K562 (cell line): Measurements from ENCODE around the gene PLTP. TPM values are rescaled to one million over a fixed set of nuclear protein-coding genes. Genes with fewer than 3 reads are reported as not detected.

Experiments used
- ATAC-seq: fragments of 200-7000 bp; cut with Tn5 transposase; 3 replicates; pipeline ENCODE4 v1.9.1; 2020; ENCODE audit warnings: moderate library complexity
- BruUV-seq: library from RNA; stranded (reverse); fragments of 400-500 nt; replicated peaks from 2 replicates; lab custom pipeline; 2021; lab: Mats Ljungman, UMichigan
- CTCF ChIA-PET: fragments of 300-600 bp; formaldehyde crosslinking; extraction: SDS; loops from one replicate; lab custom pipeline; 2021; ENCODE audit warnings: low intra/inter-chr PET ratio; lab: Yijun Ruan, JAX
- POLR2A ChIA-PET: fragments of 300-600, 350-650 bp; sonication (Branson Sonifier 250); formaldehyde crosslinking; extraction: SDS; loops from one replicate; lab custom pipeline; 2021; ENCODE audit warnings: antibody characterized with exemption, inconsistent platforms; lab: Yijun Ruan, JAX
- DNase-seq, 4 experiments: peaks; one replicate each; pipeline versions ENCODE4 v3.0.0 to v3.0.0-alpha.2; 2011 to 2018; ENCODE audit warnings: low spot score in 3 of 4, mixed read lengths in 3 of 4; ENCODE audit errors: extremely low read depth in 1 of 4
- FAIRE-seq: peaks from 2 replicates; lab custom pipeline; 2011; peaks lifted over from hg19 to GRCh38; lab: Jason Lieb, UNC
- H2AFZ ChIP-seq: 2 replicates; pipeline ENCODE4 v1.6.0; 2011; ENCODE audit warnings: low read depth, low read length, control low read depth, inconsistent platforms
- H3K27ac ChIP-seq: fragments of 200-600 bp; 3 replicates; pipeline ENCODE4 v1.8.0; 2011; ENCODE audit warnings: low read depth, mild to moderate bottlenecking, control low read depth, inconsistent platforms, low read length, moderate library complexity, mixed read lengths; ENCODE audit errors: extremely low read depth
- H3K27me3 ChIP-seq, 2 experiments: fragments of 300-600 bp in 1 of 2; 2 replicates in 1 of 2; 3 replicates in 1 of 2; pipeline versions ENCODE4 v1.6.0 to v1.8.0; 2011; ENCODE audit warnings: inconsistent platforms in 2 of 2, low read length in 2 of 2, mild to moderate bottlenecking in 1 of 2, mixed read lengths in 1 of 2, moderate library complexity in 1 of 2; ENCODE audit not compliant: control insufficient read depth in 2 of 2, insufficient read depth in 2 of 2
- H3K36me3 ChIP-seq: fragments of 300-600 bp; 3 replicates; pipeline ENCODE4 v1.8.0; 2011; ENCODE audit warnings: mild to moderate bottlenecking, low read length, inconsistent platforms; ENCODE audit not compliant: control insufficient read depth, insufficient read depth
- H3K4me1 ChIP-seq, 2 experiments: fragments of 200-600 bp in 1 of 2; replicated peaks in 1 of 2; 2 replicates in 1 of 2; 3 replicates in 1 of 2; pipeline versions ENCODE4 v1.5.1 to v1.8.0; 2011; ENCODE audit warnings: inconsistent platforms in 2 of 2, low read length in 2 of 2, mild to moderate bottlenecking in 1 of 2, mixed read lengths in 1 of 2, moderate library complexity in 1 of 2; ENCODE audit not compliant: control insufficient read depth in 2 of 2, insufficient read depth in 2 of 2
- H3K4me2 ChIP-seq: 2 replicates; pipeline ENCODE4 v1.6.1; 2011; ENCODE audit warnings: low read length, control low read depth, inconsistent platforms, mixed read lengths; ENCODE audit not compliant: insufficient read depth
- H3K4me3 ChIP-seq: fragments of 200-600 bp; sonication (generic), shearing (Covaris generic); 2 replicates; pipeline ENCODE4 v1.5.1; 2016; ENCODE audit warnings: control low read depth, inconsistent platforms
- H3K79me2 ChIP-seq: fragments of 200-600 bp; 3 replicates; pipeline ENCODE4 v1.8.0; 2011; ENCODE audit warnings: low read length, inconsistent platforms; ENCODE audit not compliant: control insufficient read depth, insufficient read depth
- H3K9ac ChIP-seq, 2 experiments: 2 replicates each; pipeline versions ENCODE4 v1.6.0 to v1.6.1; 2011; ENCODE audit warnings: low read depth in 2 of 2, low read length in 2 of 2, control low read depth in 1 of 2, inconsistent platforms in 1 of 2, mild to moderate bottlenecking in 1 of 2, mixed read lengths in 1 of 2; ENCODE audit not compliant: insufficient read depth in 1 of 2
- H3K9me1 ChIP-seq: one replicate; pipeline ENCODE4 v1.6.0; 2011; ENCODE audit warnings: inconsistent platforms, mild to moderate bottlenecking, low read length, moderate library complexity; ENCODE audit not compliant: control insufficient read depth, insufficient read depth
- H3K9me3 ChIP-seq: replicated peaks from 2 replicates; pipeline ENCODE4 v1.5.1; 2011; ENCODE audit warnings: low read depth, low read length, inconsistent platforms; ENCODE audit not compliant: control insufficient read depth, insufficient read depth
- H4K20me1 ChIP-seq: replicated peaks from 2 replicates; pipeline ENCODE4 v1.6.1; 2011; ENCODE audit warnings: low read length, inconsistent platforms, mixed read lengths; ENCODE audit not compliant: control insufficient read depth, insufficient read depth
- ATF7 ChIP-seq: fragments of 450-650 bp; IDR thresholded peaks from 2 replicates; pipeline ENCODE4 v1.7.1; 2014; ENCODE audit warnings: mild to moderate bottlenecking, moderate library complexity
- CREBBP ChIP-seq: IDR thresholded peaks from one replicate; pipeline ENCODE4 v1.6.1; 2012; ENCODE audit warnings: low read depth, mild to moderate bottlenecking, control low read depth, inconsistent platforms, low read length
- FOXJ3 ChIP-seq: sonication (generic); formaldehyde crosslinking; IDR thresholded peaks from 2 replicates; pipeline ENCODE4 v1.4.0; 2020; ENCODE audit warnings: mild to moderate bottlenecking, missing genetic modification reagents
- FOXO4 ChIP-seq: fragments of 450-650 bp; formaldehyde crosslinking; IDR thresholded peaks from 2 replicates; pipeline ENCODE4 v1.4.0; 2020; ENCODE audit warnings: mild to moderate bottlenecking, moderate library complexity
- IFI16 ChIP-seq: fragments of 250-450 bp; sonication (Bioruptor Pico); IDR thresholded peaks from 2 replicates; pipeline ENCODE4 v2.1.2; 2022; ENCODE audit warnings: mild to moderate bottlenecking, inconsistent platforms
- MIER1 ChIP-seq: fragments of 450-650 bp; IDR thresholded peaks from 2 replicates; pipeline ENCODE4 v1.6.1; 2016; ENCODE audit warnings: antibody characterized with exemption, mild to moderate bottlenecking, low read depth
- MTF1 ChIP-seq: fragments of 250-450 bp; sonication (Bioruptor Pico); IDR thresholded peaks from 2 replicates; pipeline ENCODE4 v1.9.0; 2021; ENCODE audit warnings: moderate library complexity, mild to moderate bottlenecking, inconsistent platforms, borderline replicate concordance
- PBX2 ChIP-seq, 2 experiments: IDR thresholded peaks in 1 of 2; conservative IDR thresholded peaks in 1 of 2; 2 replicates each; pipeline ENCODE4 v1.6.1; 2016; ENCODE audit warnings: low read depth in 2 of 2, mild to moderate bottlenecking in 1 of 2, missing compliant biosample characterization in 1 of 2, missing genetic modification characterization in 1 of 2, moderate library complexity in 1 of 2
- POLR2G ChIP-seq: fragments of 200-400 bp; formaldehyde crosslinking; IDR thresholded peaks from 2 replicates; pipeline ENCODE4 v1.6.1; 2017; ENCODE audit warnings: low read depth, mild to moderate bottlenecking, antibody characterized with exemption, low read length, moderate library complexity
- PPARD ChIP-seq: fragments of 250-450 bp; sonication (Bioruptor Pico); IDR thresholded peaks from 2 replicates; pipeline ENCODE4 v1.8.0; 2022; ENCODE audit warnings: inconsistent platforms, mild to moderate bottlenecking, moderate library complexity
- PRMT5 ChIP-seq: sonication (generic); formaldehyde crosslinking; IDR thresholded peaks from 2 replicates; pipeline ENCODE4 v1.5.0; 2020; ENCODE audit warnings: missing genetic modification reagents
- STAT6 ChIP-seq: sonication (generic); formaldehyde crosslinking; IDR thresholded peaks from 2 replicates; pipeline ENCODE4 v1.8.1; 2023; ENCODE audit warnings: mild to moderate bottlenecking, missing genetic modification reagents
- ZNF263 ChIP-seq: sonication (generic); formaldehyde crosslinking; IDR thresholded peaks from 2 replicates; pipeline ENCODE4 v1.8.0; 2022; ENCODE audit warnings: mild to moderate bottlenecking, missing genetic modification reagents, borderline replicate concordance
- ZNF280B ChIP-seq: fragments of 250-450 bp; sonication (Bioruptor Pico); IDR thresholded peaks from 2 replicates; pipeline ENCODE4 v1.5.1; 2021; ENCODE audit warnings: mild to moderate bottlenecking
- whole genome bisulfite sequencing: fragments of 100-300 bp; shearing (Covaris generic); methylation state at CpG from one replicate; pipeline ENCODE4 v1.1.6; 2016; ENCODE audit warnings: low coverage, mixed read lengths; ENCODE audit not compliant: insufficient coverage; ENCODE audit errors: missing lambda C conversion rate; 5-methylcytosine and 5-hydroxymethylcytosine counted together
- in situ Hi-C: fragments of 300-500 bp; cut with MboI; formaldehyde crosslinking; loops from 4 replicates; pipeline ENCODE4 v1.15.0; 2018; ENCODE audit warnings: inconsistent platforms, mixed read lengths
- intact Hi-C: fragments of 100-400 bp; cut with micrococcal nuclease; formaldehyde crosslinking; loops from 2 replicates; pipeline ENCODE4 v1.14.2; 2022
- polyA plus RNA-seq, 8 experiments: library from polyadenylated mRNA; depleted of rRNA in 4 of 8; stranded (reverse) in 5 of 8; unstranded in 3 of 8; fragments of >200 nt; fragmentation: Nextera tagmentation in 2 of 8; fragmentation: Illumina TruSeq in 1 of 8; extraction: Ambion mirVana in 2 of 8; extraction: Trizol in 1 of 8; gene quantifications; 2 replicates each; pipeline versions ENCODE4 v1.2.1 to v1.2.3, GENCODE V29; 2011 to 2014; ENCODE audit warnings: inconsistent platforms in 1 of 8, missing spikeins in 1 of 8
- total RNA-seq, 7 experiments: library from RNA; depleted of rRNA in 6 of 7; stranded (reverse); fragments of >200 nt in 6 of 7; fragmentation: Illumina TruSeq in 2 of 7; extraction: Trizol in 2 of 7; gene quantifications; 2 replicates each; pipeline versions ENCODE4 v1.2.1 to v1.2.3, GENCODE V29; 2011 to 2021; ENCODE audit warnings: low replicate concordance in 1 of 7

The PLTP gene
- total and polyA plus RNA-seq, 9 of the 15 experiments (the other 6 are each of a cell fraction or from before 2014, with no cell fraction given): 2.8 to 29.3 (median 17.6) TPM

GRCh38 chr20:45888681-45889080, 23.3 kb downstream of the PLTP start:
- Histone ChIP-seq H3K9me3 (no peaks in the 10 kb centered on the region), H4K20me1 (no peaks in the 10 kb centered on the region), H3K9ac (peak overlapping the region in 1 of 2 experiments; percentile 32; a peak in 1 of 4 replicates), H2AFZ (no peak overlapping the region), H3K27me3 (no peaks in the 10 kb centered on the region), H3K4me2 (no peak overlapping the region), H3K79me2 (peaks cover 18% of the 10 kb centered on the region; the same call in 2 of the 3 replicates), H3K27ac (no peak overlapping the region), H3K9me1 (no peaks in the 10 kb centered on the region), H3K36me3 (peaks cover 30% of the 10 kb centered on the region; the same call in 2 of the 3 replicates), H3K4me3 (no peak overlapping the region), H3K4me1 (peaks cover 23 to 44% of the 10 kb centered on the region in 2 experiments)
- in situ Hi-C loops (no loop called here), intact Hi-C loops (loop anchor here (5.0 to 10.0 kb wide), 2 partner anchors 54 to 91 kb away; partner anchors contain the start of gene SNX21)
- WGBS: 93% methylated on average over 2 of the region's 3 CpGs
- no peak for DNase-seq
- no peak for FAIRE-seq
- BruUV-seq: no TSS peak
- ChIA-PET POLR2A (interaction anchor here (0.6 to 0.7 kb wide), 2 partner anchors 14 to 21 kb away, joined by 3 read pairs; no protein-coding TSS in a partner anchor), CTCF (no interaction called here)
- ATAC-seq: no peak
- no peak for TF ChIP-seq ZNF263 (CRISPR knock-in tag)
- no peak for TF ChIP-seq PRMT5 (CRISPR knock-in tag)
- no peak for TF ChIP-seq FOXJ3 (CRISPR knock-in tag)
- no peak for TF ChIP-seq CREBBP
- TF ChIP-seq PBX2 (CRISPR knock-in tag; IDR thresholded peaks at IDR 0.05; ENCODE audit: low read depth): no peak
- TF ChIP-seq PBX2 (tag; conservative IDR thresholded peaks at IDR 0.05; ENCODE audit: low read depth): no peak
- TF ChIP-seq IFI16 (CRISPR knock-in tag): no peak
- TF ChIP-seq MIER1: no peak
- TF ChIP-seq ZNF280B (CRISPR knock-in tag): no peak
- TF ChIP-seq POLR2G: no peak
- no peak for TF ChIP-seq MTF1
- no peak for TF ChIP-seq PPARD
- no peak for TF ChIP-seq FOXO4 (CRISPR knock-in tag)
- TF ChIP-seq STAT6 (CRISPR knock-in tag): no peak
- TF ChIP-seq ATF7: no peak
